AG10803 (cell line): ENCODE measurements around the gene ARHGEF10L.
A peak's percentile ranks its signal among the peaks of the same experiment; 100 is the strongest.

Experiments
- DNase-seq: peaks from one replicate; pipeline ENCODE4 v3.0.0; 2010; ENCODE audit warnings: low read depth
- H3K4me3 ChIP-seq: 2 replicates; pipeline ENCODE4 v1.5.1; 2011; ENCODE audit warnings: mild to moderate bottlenecking, low read length, control low read depth
- CTCF ChIP-seq: conservative IDR thresholded peaks from 2 replicates; pipeline ENCODE4 v1.5.1; 2011; ENCODE audit warnings: mild to moderate bottlenecking, low read length, control low read depth, inconsistent platforms

Gene ARHGEF10L

GRCh38 chr1:17559615-17560419 lies 20.3 kb downstream of the ARHGEF10L start:
- TF ChIP-seq CTCF: no peak
- H3K4me3 ChIP-seq: no peak overlapping the region
- no peak for DNase-seq

- H3K4me3 ChIP-seq: peak overlapping the region; percentile 35
- TF ChIP-seq CTCF: no peak
- DNase-seq: peak; percentile 49
Measured at GRCh38 chr1:17561247-17561548, 21.7 kb downstream of the ARHGEF10L start.

GRCh38 chr1:17561561-17561985 lies 22.1 kb downstream of the ARHGEF10L start:
- no peak for TF ChIP-seq CTCF
- H3K4me3 ChIP-seq: peak overlapping the region; percentile 35
- peak; percentile 44 for DNase-seq

GRCh38 chr1:17562375-17562774 lies 22.9 kb downstream of the ARHGEF10L start:
- H3K4me3 ChIP-seq: no peak overlapping the region
- DNase-seq: no peak
- TF ChIP-seq CTCF: no peak

- TF ChIP-seq CTCF: no peak
- DNase-seq: no peak
- no peak overlapping the region for H3K4me3 ChIP-seq
Measured at GRCh38 chr1:17563494-17564281, 24.2 kb downstream of the ARHGEF10L start.

GRCh38 chr1:17564458-17565393 lies 25.2 kb downstream of the ARHGEF10L start:
- no peak for TF ChIP-seq CTCF
- DNase-seq: no peak
- H3K4me3 ChIP-seq: no peak overlapping the region
